Stomach (tissue), 9 donors: ENCODE results near the gene SELENOH. TPM values are rescaled to one million over a fixed set of nuclear protein-coding genes. Genes with fewer than 3 reads are reported as not detected.

ENCODE experiments used
- DNase-seq, 2 donors: peaks; one replicate each; pipeline versions ENCODE4 v3.0.0 to v3.0.0-alpha.2; 2013 to 2019
- H3K27ac ChIP-seq, 5 donors: fragments of 200-600 bp in 4 of 5; sonication (generic) in 4 of 5; one replicate each; pipeline ENCODE4 v1.5.1; 2013 to 2019; ENCODE audit warnings: mild to moderate bottlenecking in 1 of 5, moderate library complexity in 1 of 5
- H3K27me3 ChIP-seq, 3 donors: fragments of 200-600 bp; sonication (generic); one replicate each; pipeline ENCODE4 v1.5.1; 2017 to 2019; ENCODE audit warnings: mixed run types in 1 of 3
- H3K36me3 ChIP-seq, 4 donors: fragments of 200-600 bp; sonication (generic); 1 replicate in 3 of 4; 2 replicates in 1 of 4; pipeline ENCODE4 v1.5.1; 2016 to 2019
- H3K4me1 ChIP-seq, 4 donors: fragments of 200-600 bp; sonication (generic); one replicate each; pipeline ENCODE4 v1.5.1; 2016 to 2019
- H3K4me3 ChIP-seq, 4 donors: fragments of 200-600 bp; sonication (generic) in 3 of 4; one replicate each; pipeline ENCODE4 v1.5.1; 2016 to 2019; ENCODE audit warnings: mild to moderate bottlenecking in 1 of 4
- H3K9me3 ChIP-seq, 4 donors: fragments of 200-600 bp; sonication (generic); one replicate each; pipeline ENCODE4 v1.5.1; 2016 to 2019
- CTCF ChIP-seq, 7 experiments: fragments of 450-650 bp in 4 of 7; fragments of 200-600 bp in 3 of 7; sonication (generic) in 3 of 7; IDR thresholded peaks; one replicate each; pipeline ENCODE4 v1.5.1; 2016 to 2019; ENCODE audit warnings: antibody characterized with exemption in 7 of 7, control low read depth in 2 of 7, mild to moderate bottlenecking in 1 of 7
- EP300 ChIP-seq: sonication (generic); formaldehyde crosslinking; IDR thresholded peaks from one replicate; pipeline ENCODE4 v1.6.1; 2017; ENCODE audit warnings: antibody characterized with exemption
- POLR2A ChIP-seq, 4 donors: fragments of 450-650 bp; IDR thresholded peaks; one replicate each; pipeline ENCODE4 v1.6.1; 2016; ENCODE audit warnings: antibody characterized with exemption in 4 of 4, control low read depth in 2 of 4, mild to moderate bottlenecking in 1 of 4, moderate library complexity in 1 of 4
- POLR2AphosphoS5 ChIP-seq, 3 donors: sonication (generic); formaldehyde crosslinking; IDR thresholded peaks; one replicate each; pipeline ENCODE4 v1.6.1; 2016; ENCODE audit warnings: antibody characterized with exemption in 3 of 3
- WGBS, 5 donors: extraction: QIAGEN DNeasy Blood & Tissue Kit in 3 of 5; methylation state at CpG; one replicate each; pipeline versions ENCODE4 v1.1.5 to v1.1.7; 2013 to 2018; 5-methylcytosine and 5-hydroxymethylcytosine counted together
- intact Hi-C: fragments of 100-400 bp; cut with DNase I; formaldehyde crosslinking; loops from one replicate; pipeline ENCODE4 v1.15.1; 2023; ENCODE audit warnings: low total_unique reads
- polyA plus RNA-seq, 3 donors: library from polyadenylated mRNA; stranded (reverse); fragments of 200-250 nt; gene quantifications; one replicate each; pipeline ENCODE4 v1.2.3, GENCODE V29; 2013
- small RNA-seq, 4 donors: library from RNA; depleted of rRNA; stranded (forward); fragments of <200 nt; gene quantifications; one replicate each; pipeline ENCODE3, GENCODE V24; 2016
- total RNA-seq, 5 donors: library from RNA; depleted of rRNA; stranded (reverse); fragments of >200 nt; gene quantifications; one replicate each; pipeline versions ENCODE4 v1.1.0 to v1.2.3, GENCODE V29; 2014 to 2016
- donor health status: healthy with polysubstance abuse.
- donor health status: Bipolar disorder and iron deficiency.
- donor health status: healthy.

The SELENOH gene
- total and polyA plus RNA-seq, 8 donors, result 33.8 to 234 (median 171) TPM

DNA sequence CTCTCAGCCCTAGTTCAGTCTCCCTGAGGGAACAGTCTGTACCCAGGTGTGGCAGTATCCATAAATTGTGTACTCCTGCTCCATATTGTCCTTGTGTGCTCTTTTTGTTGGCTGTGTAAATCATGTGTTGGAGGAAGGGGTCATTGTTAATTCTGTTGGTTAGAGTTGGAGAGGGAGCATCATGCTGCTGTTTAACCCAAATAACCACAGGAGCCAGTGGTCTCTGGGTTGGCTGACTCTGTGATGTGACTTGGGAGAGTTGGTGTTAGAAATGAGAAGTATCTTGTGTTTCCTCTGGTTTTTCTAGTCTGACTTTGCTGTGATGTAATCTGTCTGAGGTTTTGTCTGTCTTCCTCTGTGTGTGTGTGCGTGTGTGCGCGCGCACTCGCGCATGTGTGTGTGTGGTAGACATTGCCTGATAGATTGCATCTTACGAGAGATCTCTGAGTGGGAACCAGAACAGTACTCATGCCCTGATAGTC, 50.8 kb downstream of the SELENOH start:
- WGBS, 5 donors, result 76 to 83% (median 80%) methylated on average over 7 of the region's 7 CpGs

DNA sequence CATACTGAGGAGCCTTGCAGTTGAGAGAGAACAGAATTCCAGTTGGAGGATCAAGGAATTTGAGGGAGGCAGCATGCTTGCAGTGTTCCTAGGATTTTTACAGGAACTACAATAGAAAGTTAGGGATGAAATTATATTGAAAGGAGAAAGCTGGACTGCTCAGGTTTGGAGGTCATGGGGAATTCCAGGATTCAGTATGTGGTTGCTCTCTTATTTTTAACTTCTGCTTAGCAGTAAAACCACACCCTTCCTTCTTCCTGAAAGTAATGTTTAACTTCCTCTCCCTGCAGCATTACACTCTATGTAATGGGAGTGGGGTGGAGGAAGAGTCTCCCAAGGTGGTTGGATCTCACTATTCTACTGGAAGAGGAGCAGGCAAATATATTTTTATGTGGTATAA, 51.6 kb downstream of the SELENOH start:
- Histone ChIP-seq H3K27ac (peak overlapping the region; percentile 68 to 92 (median 77)), H3K36me3 (peaks cover 24 to 53% (median 52%) of the 10 kb centered on the region in 4 donors), H3K27me3 (no peaks in the 10 kb centered on the region), H3K9me3 (no peaks in the 10 kb centered on the region), H3K4me1 (peaks cover 50 to 88% (median 69%) of the 10 kb centered on the region in 4 donors), H3K4me3 (peak overlapping the region in 1 of 4 donors; percentile 1)
- TF ChIP-seq POLR2AphosphoS5 (IDR thresholded peaks at IDR 0.05), result peak in 2 of 3 donors; percentile 14 to 38
- TF ChIP-seq POLR2A (IDR thresholded peaks at IDR 0.05), result no peak
- TF ChIP-seq EP300, result no peak
- intact Hi-C loops, result no loop called here
- DNase-seq, result peak in 1 of 2 donors; percentile 54

More for the DNA sequence above, 50.8 kb downstream of the SELENOH start:
- Histone ChIP-seq H3K27ac (peak overlapping the region; percentile 68 to 92 (median 77)), H3K27me3 (no peaks in the 10 kb centered on the region), H3K9me3 (no peaks in the 10 kb centered on the region), H3K4me3 (peak overlapping the region in 1 of 4 donors; percentile 1), H3K4me1 (peaks cover 57 to 90% (median 73%) of the 10 kb centered on the region in 4 donors), H3K36me3 (peaks cover 18 to 45% (median 44%) of the 10 kb centered on the region in 4 donors)
- intact Hi-C loops, result no loop called here
- peak; percentile 68 to 80 for DNase-seq
- TF ChIP-seq EP300 (no peak), POLR2AphosphoS5 (IDR thresholded peaks at IDR 0.05) (no peak), POLR2A (IDR thresholded peaks at IDR 0.05) (no peak), CTCF (IDR thresholded peaks at IDR 0.05) (no peak)

Small RNA genes lying within 50 kb of the gene (small RNA-seq; reads per million reads assigned to genes)
- 0 reads per million in 4 donors for gene AP001931.1
- 0 reads per million in 4 donors for gene TMX2-CTNND1

Other genes with a start within 250 kb of the SELENOH start
- 10 to 100 TPM; 10.5 to 38.4 (median 18.5) TPM for gene SLC43A1, start 225.8 kb upstream of the SELENOH start, total RNA-seq
- 10 to 100 TPM; 16.0 to 24.6 (median 19.7) TPM for gene SLC43A1, start 225.8 kb upstream of the SELENOH start, polyA plus RNA-seq
- gene TIMM10, start 210.7 kb upstream of the SELENOH start, total RNA-seq, result 10 to 100 TPM in 3 of 5 donors, 1 to 10 TPM in 2; 1.7 to 51.3 (median 31.3) TPM
- 10 to 100 TPM; 66.7 to 79.6 (median 73.7) TPM for gene TIMM10, start 210.7 kb upstream of the SELENOH start, polyA plus RNA-seq
- not detected for gene SMTNL1, start 203.9 kb upstream of the SELENOH start, total RNA-seq
- gene SMTNL1, start 203.9 kb upstream of the SELENOH start, polyA plus RNA-seq, result not detected
- 10 to 100 TPM in 4 of 5 donors, 1 to 10 TPM in 1; 2.2 to 57.8 (median 21.3) TPM for gene UBE2L6, start 173.8 kb upstream of the SELENOH start, total RNA-seq
- gene UBE2L6, start 173.8 kb upstream of the SELENOH start, polyA plus RNA-seq, result 10 to 100 TPM; 47.3 to 73.0 (median 71.4) TPM
- gene SERPING1, start 143.8 kb upstream of the SELENOH start, total RNA-seq, result 100 to 1,000 TPM in 4 of 5 donors, 10 to 100 TPM in 1; 17.4 to 247 (median 153) TPM
- gene SERPING1, start 143.8 kb upstream of the SELENOH start, polyA plus RNA-seq, result 100 to 1,000 TPM in 2 of 3 donors, 10 to 100 TPM in 1; 84.4 to 212 (median 111) TPM
- gene YPEL4, start 91.6 kb upstream of the SELENOH start, total RNA-seq, result 1 to 10 TPM in 1 of 5 donors, under 1 TPM in 1, not detected in 3; 0.29 to 1.5 TPM
- 1 to 10 TPM in 1 of 3 donors, under 1 TPM in 2; 0.62 to 3.2 (median 0.68) TPM for gene YPEL4, start 91.6 kb upstream of the SELENOH start, polyA plus RNA-seq
- 10 to 100 TPM in 3 of 5 donors, 1 to 10 TPM in 1, not detected in 1; 2.7 to 14.0 (median 11.2) TPM for gene CLP1, start 83.7 kb upstream of the SELENOH start, total RNA-seq
- gene CLP1, start 83.7 kb upstream of the SELENOH start, polyA plus RNA-seq, result 10 to 100 TPM in 1 of 3 donors, 1 to 10 TPM in 2; 7.1 to 14.7 (median 9.2) TPM
- gene ZDHHC5, start 73.4 kb upstream of the SELENOH start, total RNA-seq, result 10 to 100 TPM; 21.0 to 72.8 (median 39.8) TPM
- 10 to 100 TPM; 11.2 to 21.9 (median 14.3) TPM for gene ZDHHC5, start 73.4 kb upstream of the SELENOH start, polyA plus RNA-seq
- gene MED19, start 29.3 kb upstream of the SELENOH start, total RNA-seq, result 10 to 100 TPM in 3 of 5 donors, 1 to 10 TPM in 1, not detected in 1; 4.4 to 31.7 (median 18.8) TPM
- gene MED19, start 29.3 kb upstream of the SELENOH start, polyA plus RNA-seq, result 10 to 100 TPM; 14.2 to 23.2 (median 16.8) TPM
- gene TMX2, start 28.9 kb upstream of the SELENOH start, total RNA-seq, result 10 to 100 TPM; 20.1 to 72.3 (median 38.1) TPM
- gene TMX2, start 28.9 kb upstream of the SELENOH start, polyA plus RNA-seq, result 10 to 100 TPM; 34.5 to 57.6 (median 35.2) TPM
- gene BTBD18, start 10.3 kb downstream of the SELENOH start, total RNA-seq, result not detected
- gene BTBD18, start 10.3 kb downstream of the SELENOH start, polyA plus RNA-seq, result not detected
- gene CTNND1, start 20.3 kb downstream of the SELENOH start, total RNA-seq, result 100 to 1,000 TPM; 110 to 447 (median 215) TPM
- gene CTNND1, start 20.3 kb downstream of the SELENOH start, polyA plus RNA-seq, result 10 to 100 TPM; 45.1 to 98.5 (median 61.3) TPM